ENCODE results near the gene MTG2. TPM values are rescaled to one million over a fixed set of nuclear protein-coding genes. Genes with fewer than 3 reads are reported as not detected.

The MTG2 gene
- total RNA-seq, 1 experiment from 2014 or later: 27.9 TPM

DNA sequence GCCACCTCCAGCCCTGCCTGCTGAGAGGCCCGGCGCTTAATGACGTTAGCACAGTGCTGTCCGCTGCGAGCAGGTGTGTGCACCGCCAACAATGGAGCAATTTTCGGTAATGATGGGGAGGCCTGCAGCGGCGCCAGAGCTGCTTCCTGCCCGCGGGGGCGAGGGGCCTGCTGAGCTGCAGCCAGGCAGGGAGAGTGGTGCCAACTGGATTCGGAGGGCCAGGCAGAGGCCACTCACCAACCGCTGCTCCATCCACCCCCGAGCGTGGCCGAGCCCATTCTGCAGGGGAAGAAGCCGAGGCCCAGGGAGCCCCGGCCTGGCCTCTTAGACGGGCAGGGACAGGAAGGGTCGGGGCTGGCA is 27.6 kb downstream of the MTG2 start:
- no peaks in the 10 kb centered on the region for H3K9me3 Mint-ChIP-seq
- TF ChIP-seq, protein P1, sequence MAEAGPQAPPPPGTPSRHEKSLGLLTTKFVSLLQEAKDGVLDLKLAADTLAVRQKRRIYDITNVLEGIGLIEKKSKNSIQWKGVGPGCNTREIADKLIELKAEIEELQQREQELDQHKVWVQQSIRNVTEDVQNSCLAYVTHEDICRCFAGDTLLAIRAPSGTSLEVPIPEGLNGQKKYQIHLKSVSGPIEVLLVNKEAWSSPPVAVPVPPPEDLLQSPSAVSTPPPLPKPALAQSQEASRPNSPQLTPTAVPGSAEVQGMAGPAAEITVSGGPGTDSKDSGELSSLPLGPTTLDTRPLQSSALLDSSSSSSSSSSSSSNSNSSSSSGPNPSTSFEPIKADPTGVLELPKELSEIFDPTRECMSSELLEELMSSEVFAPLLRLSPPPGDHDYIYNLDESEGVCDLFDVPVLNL (CRISPR knock-in tag; IDR thresholded peaks at IDR 0.05; ENCODE audit: borderline replicate concordance, low read depth): no peak
- TF ChIP-seq RELA (CRISPR knock-in tag; IDR thresholded peaks at IDR 0.05; ENCODE audit: borderline replicate concordance) (no peak), ATF1 (CRISPR knock-in tag; IDR thresholded peaks at IDR 0.05) (no peak), ELF4 (CRISPR knock-in tag; IDR thresholded peaks at IDR 0.05; ENCODE audit: low read depth) (no peak), KAT7 (CRISPR knock-in tag; IDR thresholded peaks at IDR 0.05; ENCODE audit: borderline replicate concordance) (no peak), ZBTB21 (CRISPR knock-in tag; IDR thresholded peaks at IDR 0.05; ENCODE audit: borderline replicate concordance) (no peak), MXD4 (CRISPR knock-in tag; IDR thresholded peaks at IDR 0.05; ENCODE audit: borderline replicate concordance) (no peak), NR2C2 (CRISPR knock-in tag; IDR thresholded peaks at IDR 0.05) (no peak)
- TF ChIP-seq, protein P2, sequence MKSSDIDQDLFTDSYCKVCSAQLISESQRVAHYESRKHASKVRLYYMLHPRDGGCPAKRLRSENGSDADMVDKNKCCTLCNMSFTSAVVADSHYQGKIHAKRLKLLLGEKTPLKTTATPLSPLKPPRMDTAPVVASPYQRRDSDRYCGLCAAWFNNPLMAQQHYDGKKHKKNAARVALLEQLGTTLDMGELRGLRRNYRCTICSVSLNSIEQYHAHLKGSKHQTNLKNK (CRISPR knock-in tag; IDR thresholded peaks at IDR 0.05): no peak
- TF ChIP-seq, protein P3, sequence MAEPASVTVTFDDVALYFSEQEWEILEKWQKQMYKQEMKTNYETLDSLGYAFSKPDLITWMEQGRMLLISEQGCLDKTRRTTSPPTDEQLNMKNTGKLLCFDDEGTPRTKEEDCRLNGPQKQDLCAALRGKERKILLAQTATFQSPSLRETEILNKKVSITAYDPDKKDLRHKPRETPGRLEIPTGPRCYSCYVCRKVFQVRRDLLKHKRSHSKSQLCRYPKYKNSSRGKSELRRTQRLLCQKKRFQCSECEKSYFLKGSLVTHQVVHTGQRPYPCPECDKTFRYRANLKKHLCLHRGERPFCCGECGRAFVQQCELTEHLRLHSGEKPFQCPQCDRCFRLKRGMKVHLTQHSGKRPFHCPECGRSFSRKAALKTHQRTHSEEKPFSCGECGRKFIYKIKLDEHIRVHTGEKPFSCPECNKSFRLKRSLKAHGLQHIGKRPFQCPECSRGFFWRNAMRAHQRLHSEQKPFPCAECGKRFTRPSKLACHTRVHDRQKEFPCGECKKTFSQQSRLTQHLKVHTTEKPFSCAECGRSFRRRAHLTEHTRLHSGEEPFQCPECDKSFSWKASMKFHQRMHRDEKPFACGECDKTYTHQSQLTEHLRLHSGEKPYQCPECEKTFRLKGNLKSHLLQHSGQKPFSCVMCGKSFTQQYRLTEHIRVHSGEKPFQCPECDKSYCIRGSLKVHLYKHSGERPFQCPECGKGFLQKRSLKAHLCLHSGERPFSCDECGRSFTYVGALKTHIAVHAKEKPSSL (CRISPR knock-in tag; conservative IDR thresholded peaks at IDR 0.05): no peak
- TF ChIP-seq, protein P4, sequence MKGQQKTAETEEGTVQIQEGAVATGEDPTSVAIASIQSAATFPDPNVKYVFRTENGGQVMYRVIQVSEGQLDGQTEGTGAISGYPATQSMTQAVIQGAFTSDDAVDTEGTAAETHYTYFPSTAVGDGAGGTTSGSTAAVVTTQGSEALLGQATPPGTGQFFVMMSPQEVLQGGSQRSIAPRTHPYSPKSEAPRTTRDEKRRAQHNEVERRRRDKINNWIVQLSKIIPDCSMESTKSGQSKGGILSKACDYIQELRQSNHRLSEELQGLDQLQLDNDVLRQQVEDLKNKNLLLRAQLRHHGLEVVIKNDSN (CRISPR knock-in tag; IDR thresholded peaks at IDR 0.05): no peak
- TF ChIP-seq, protein P5, sequence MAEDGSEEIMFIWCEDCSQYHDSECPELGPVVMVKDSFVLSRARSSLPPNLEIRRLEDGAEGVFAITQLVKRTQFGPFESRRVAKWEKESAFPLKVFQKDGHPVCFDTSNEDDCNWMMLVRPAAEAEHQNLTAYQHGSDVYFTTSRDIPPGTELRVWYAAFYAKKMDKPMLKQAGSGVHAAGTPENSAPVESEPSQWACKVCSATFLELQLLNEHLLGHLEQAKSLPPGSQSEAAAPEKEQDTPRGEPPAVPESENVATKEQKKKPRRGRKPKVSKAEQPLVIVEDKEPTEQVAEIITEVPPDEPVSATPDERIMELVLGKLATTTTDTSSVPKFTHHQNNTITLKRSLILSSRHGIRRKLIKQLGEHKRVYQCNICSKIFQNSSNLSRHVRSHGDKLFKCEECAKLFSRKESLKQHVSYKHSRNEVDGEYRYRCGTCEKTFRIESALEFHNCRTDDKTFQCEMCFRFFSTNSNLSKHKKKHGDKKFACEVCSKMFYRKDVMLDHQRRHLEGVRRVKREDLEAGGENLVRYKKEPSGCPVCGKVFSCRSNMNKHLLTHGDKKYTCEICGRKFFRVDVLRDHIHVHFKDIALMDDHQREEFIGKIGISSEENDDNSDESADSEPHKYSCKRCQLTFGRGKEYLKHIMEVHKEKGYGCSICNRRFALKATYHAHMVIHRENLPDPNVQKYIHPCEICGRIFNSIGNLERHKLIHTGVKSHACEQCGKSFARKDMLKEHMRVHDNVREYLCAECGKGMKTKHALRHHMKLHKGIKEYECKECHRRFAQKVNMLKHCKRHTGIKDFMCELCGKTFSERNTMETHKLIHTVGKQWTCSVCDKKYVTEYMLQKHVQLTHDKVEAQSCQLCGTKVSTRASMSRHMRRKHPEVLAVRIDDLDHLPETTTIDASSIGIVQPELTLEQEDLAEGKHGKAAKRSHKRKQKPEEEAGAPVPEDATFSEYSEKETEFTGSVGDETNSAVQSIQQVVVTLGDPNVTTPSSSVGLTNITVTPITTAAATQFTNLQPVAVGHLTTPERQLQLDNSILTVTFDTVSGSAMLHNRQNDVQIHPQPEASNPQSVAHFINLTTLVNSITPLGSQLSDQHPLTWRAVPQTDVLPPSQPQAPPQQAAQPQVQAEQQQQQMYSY (CRISPR knock-in tag; IDR thresholded peaks at IDR 0.05): no peak
- H3K36me3 Mint-ChIP-seq: no peaks in the 10 kb centered on the region
- no peaks in the 10 kb centered on the region for H3K27me3 Mint-ChIP-seq (ENCODE audit: low read depth)
- H3K27ac Mint-ChIP-seq: no peak overlapping the region
- ATAC-seq (no peak), DNase-seq (ENCODE audit: low spot score) (no peak)
- peaks cover 3% of the 10 kb centered on the region; the same call in 1 of the 2 replicates for H3K4me1 Mint-ChIP-seq
- CTCF ChIA-PET: no interaction called here
- H3K4me3 Mint-ChIP-seq: no peak overlapping the region
- POLR2A ChIA-PET: no interaction called here

DNA sequence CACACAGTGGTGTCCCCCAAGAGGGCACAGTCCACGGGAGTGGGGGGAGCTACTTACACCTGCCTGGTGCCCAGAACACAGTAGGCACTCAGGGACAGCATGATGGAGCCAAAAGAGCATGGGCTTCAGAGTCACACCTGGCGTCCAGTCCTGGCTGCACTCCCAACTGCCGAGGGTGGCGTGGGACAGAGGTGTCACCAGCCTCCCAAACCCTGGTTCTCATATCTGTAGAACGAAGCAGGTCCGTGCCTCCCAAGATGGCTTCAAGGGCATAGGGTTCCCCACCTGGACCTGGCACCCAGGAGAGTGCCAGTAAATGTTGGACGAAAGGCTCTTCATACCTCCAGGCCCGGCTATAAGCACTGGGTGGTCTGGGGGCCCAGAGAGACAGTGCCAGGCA is 28.4 kb downstream of the MTG2 start:
- no peak for ATAC-seq
- Mint-ChIP-seq H3K4me3 (no peak overlapping the region), H3K36me3 (no peaks in the 10 kb centered on the region), H3K27me3 (ENCODE audit: low read depth) (no peaks in the 10 kb centered on the region), H3K9me3 (no peaks in the 10 kb centered on the region), H3K4me1 (peaks cover 3% of the 10 kb centered on the region; the same call in 1 of the 2 replicates), H3K27ac (no peak overlapping the region)
- no peak for DNase-seq (ENCODE audit: low spot score)
- ChIA-PET POLR2A (no interaction called here), CTCF (no interaction called here)
- no peak for TF ChIP-seq TCF7 (CRISPR knock-in tag; IDR thresholded peaks at IDR 0.05; ENCODE audit: low read depth)
- no peak for TF ChIP-seq ZNF423 (CRISPR knock-in tag; IDR thresholded peaks at IDR 0.05)
- TF ChIP-seq, protein P6, sequence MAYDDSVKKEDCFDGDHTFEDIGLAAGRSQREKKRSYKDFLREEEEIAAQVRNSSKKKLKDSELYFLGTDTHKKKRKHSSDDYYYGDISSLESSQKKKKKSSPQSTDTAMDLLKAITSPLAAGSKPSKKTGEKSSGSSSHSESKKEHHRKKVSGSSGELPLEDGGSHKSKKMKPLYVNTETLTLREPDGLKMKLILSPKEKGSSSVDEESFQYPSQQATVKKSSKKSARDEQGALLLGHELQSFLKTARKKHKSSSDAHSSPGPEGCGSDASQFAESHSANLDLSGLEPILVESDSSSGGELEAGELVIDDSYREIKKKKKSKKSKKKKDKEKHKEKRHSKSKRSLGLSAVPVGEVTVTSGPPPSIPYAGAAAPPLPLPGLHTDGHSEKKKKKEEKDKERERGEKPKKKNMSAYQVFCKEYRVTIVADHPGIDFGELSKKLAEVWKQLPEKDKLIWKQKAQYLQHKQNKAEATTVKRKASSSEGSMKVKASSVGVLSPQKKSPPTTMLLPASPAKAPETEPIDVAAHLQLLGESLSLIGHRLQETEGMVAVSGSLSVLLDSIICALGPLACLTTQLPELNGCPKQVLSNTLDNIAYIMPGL (CRISPR knock-in tag; IDR thresholded peaks at IDR 0.05): no peak
- no peak for TF ChIP-seq CBFB (CRISPR knock-in tag; IDR thresholded peaks at IDR 0.05; ENCODE audit: low read depth)
- TF ChIP-seq, protein P7, sequence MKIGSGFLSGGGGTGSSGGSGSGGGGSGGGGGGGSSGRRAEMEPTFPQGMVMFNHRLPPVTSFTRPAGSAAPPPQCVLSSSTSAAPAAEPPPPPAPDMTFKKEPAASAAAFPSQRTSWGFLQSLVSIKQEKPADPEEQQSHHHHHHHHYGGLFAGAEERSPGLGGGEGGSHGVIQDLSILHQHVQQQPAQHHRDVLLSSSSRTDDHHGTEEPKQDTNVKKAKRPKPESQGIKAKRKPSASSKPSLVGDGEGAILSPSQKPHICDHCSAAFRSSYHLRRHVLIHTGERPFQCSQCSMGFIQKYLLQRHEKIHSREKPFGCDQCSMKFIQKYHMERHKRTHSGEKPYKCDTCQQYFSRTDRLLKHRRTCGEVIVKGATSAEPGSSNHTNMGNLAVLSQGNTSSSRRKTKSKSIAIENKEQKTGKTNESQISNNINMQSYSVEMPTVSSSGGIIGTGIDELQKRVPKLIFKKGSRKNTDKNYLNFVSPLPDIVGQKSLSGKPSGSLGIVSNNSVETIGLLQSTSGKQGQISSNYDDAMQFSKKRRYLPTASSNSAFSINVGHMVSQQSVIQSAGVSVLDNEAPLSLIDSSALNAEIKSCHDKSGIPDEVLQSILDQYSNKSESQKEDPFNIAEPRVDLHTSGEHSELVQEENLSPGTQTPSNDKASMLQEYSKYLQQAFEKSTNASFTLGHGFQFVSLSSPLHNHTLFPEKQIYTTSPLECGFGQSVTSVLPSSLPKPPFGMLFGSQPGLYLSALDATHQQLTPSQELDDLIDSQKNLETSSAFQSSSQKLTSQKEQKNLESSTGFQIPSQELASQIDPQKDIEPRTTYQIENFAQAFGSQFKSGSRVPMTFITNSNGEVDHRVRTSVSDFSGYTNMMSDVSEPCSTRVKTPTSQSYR (CRISPR knock-in tag; IDR thresholded peaks at IDR 0.05): no peak
- no peak for TF ChIP-seq ZNF263 (CRISPR knock-in tag; IDR thresholded peaks at IDR 0.05; ENCODE audit: low read depth)
- TF ChIP-seq ATF1 (CRISPR knock-in tag; IDR thresholded peaks at IDR 0.05): no peak
- TF ChIP-seq TEAD4 (CRISPR knock-in tag; IDR thresholded peaks at IDR 0.05): no peak
- TF ChIP-seq, protein P8, sequence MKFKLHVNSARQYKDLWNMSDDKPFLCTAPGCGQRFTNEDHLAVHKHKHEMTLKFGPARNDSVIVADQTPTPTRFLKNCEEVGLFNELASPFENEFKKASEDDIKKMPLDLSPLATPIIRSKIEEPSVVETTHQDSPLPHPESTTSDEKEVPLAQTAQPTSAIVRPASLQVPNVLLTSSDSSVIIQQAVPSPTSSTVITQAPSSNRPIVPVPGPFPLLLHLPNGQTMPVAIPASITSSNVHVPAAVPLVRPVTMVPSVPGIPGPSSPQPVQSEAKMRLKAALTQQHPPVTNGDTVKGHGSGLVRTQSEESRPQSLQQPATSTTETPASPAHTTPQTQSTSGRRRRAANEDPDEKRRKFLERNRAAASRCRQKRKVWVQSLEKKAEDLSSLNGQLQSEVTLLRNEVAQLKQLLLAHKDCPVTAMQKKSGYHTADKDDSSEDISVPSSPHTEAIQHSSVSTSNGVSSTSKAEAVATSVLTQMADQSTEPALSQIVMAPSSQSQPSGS (CRISPR knock-in tag; IDR thresholded peaks at IDR 0.05; ENCODE audit: borderline replicate concordance, low read depth): no peak
- TF ChIP-seq, protein P9, sequence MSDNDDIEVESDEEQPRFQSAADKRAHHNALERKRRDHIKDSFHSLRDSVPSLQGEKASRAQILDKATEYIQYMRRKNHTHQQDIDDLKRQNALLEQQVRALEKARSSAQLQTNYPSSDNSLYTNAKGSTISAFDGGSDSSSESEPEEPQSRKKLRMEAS (CRISPR knock-in tag; IDR thresholded peaks at IDR 0.05): no peak

Data from WTC11 (cell line).